Left ventricle myocardium inferior (tissue), 1 donor: ENCODE measurements around the gene TFB2M. TPM values are rescaled to one million over a fixed set of nuclear protein-coding genes. Genes with fewer than 3 reads are reported as not detected.
A peak's percentile ranks its signal among the peaks of the same experiment; 100 is the strongest.

Source experiments
- DNase-seq: peaks from one replicate; pipeline ENCODE4 v3.0.0-alpha.2; 2020
- H3K27ac ChIP-seq: fragments of 200-600 bp; replicated peaks from 2 replicates; pipeline ENCODE4 v1.8.0; 2021
- H3K27me3 ChIP-seq: fragments of 200-600 bp; 2 replicates; pipeline ENCODE4 v1.8.0; 2021; ENCODE audit warnings: low read depth
- H3K36me3 ChIP-seq: fragments of 200-600 bp; 2 replicates; pipeline ENCODE4 v1.8.0; 2021
- H3K4me1 ChIP-seq: fragments of 200-600 bp; 2 replicates; pipeline ENCODE4 v1.8.0; 2021
- H3K4me3 ChIP-seq: fragments of 200-600 bp; 2 replicates; pipeline ENCODE4 v1.8.0; 2021; ENCODE audit warnings: mild to moderate bottlenecking, moderate library complexity
- H3K9me3 ChIP-seq: fragments of 200-600 bp; replicated peaks from 2 replicates; pipeline ENCODE4 v1.8.0; 2021
- intact Hi-C: fragments of 100-400 bp; cut with micrococcal nuclease; formaldehyde crosslinking; loops from one replicate; pipeline ENCODE4 v1.11.0; 2022
- total RNA-seq: library from RNA; stranded (reverse); fragmentation: NEBNext Ultra II Directional; extraction: Animal tissue kit (Norgen Biotek cat#: 25700); gene quantifications from one replicate; pipeline ENCODE4 v1.2.1, GENCODE V29; 2021
- TF ChIP-seq, protein P1 (sequence below): fragments of 200-600 bp; IDR thresholded peaks from 2 replicates; pipeline ENCODE4 v1.8.0; 2021; ENCODE audit warnings: antibody characterized with exemption, mild to moderate bottlenecking, borderline replicate concordance
- donor health status: DM: no; HTN: yes; CAD: no; lungs with severe emphysema.

TFB2M gene
- total RNA-seq, 1 donor from 2014 or later: 18.3 TPM

DNA sequence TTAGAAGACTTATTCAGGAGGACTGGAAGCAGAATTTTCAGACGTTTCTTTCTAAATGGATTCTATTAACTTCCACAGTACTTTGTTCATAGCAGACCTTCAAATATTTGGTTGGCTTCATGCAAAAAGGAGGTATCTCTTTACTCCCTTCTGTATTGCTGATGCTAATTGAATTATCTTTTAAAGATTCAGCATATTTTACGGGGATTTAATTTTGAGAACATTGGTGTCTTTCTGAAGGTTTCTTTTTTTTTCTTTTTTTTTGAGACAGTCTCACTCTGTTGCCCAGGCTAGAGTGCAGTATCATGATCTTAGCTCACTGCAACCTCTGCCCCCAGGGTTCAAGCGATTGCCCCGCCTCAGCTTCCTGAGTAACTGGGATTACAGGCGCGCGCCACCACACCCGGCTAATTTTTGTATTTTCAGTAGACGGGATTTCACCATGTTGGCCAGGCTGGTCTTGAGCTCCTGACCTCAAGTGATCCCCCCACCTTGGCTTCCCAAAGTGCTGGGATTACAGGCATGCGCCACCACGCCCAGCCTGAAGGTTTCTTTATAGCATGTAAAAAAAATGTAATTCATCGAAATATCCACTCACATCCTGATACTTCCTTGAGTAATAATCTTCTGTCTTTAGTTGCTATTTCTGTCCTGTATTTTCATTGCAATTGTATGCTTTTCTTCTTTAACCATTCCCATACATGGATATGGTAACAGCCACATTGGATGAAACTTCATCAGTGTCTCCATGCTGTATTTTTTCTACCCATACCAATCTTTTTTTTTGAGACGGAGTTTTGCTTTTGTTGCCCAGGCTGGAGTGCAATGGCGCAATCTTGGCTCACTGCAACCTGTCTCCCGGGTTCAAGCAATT, 14.7 kb upstream of the TFB2M start:
- peaks cover 88% of the 10 kb centered on the region for H3K4me1 ChIP-seq
- intact Hi-C loops: no loop called here
- TF ChIP-seq, protein P1, sequence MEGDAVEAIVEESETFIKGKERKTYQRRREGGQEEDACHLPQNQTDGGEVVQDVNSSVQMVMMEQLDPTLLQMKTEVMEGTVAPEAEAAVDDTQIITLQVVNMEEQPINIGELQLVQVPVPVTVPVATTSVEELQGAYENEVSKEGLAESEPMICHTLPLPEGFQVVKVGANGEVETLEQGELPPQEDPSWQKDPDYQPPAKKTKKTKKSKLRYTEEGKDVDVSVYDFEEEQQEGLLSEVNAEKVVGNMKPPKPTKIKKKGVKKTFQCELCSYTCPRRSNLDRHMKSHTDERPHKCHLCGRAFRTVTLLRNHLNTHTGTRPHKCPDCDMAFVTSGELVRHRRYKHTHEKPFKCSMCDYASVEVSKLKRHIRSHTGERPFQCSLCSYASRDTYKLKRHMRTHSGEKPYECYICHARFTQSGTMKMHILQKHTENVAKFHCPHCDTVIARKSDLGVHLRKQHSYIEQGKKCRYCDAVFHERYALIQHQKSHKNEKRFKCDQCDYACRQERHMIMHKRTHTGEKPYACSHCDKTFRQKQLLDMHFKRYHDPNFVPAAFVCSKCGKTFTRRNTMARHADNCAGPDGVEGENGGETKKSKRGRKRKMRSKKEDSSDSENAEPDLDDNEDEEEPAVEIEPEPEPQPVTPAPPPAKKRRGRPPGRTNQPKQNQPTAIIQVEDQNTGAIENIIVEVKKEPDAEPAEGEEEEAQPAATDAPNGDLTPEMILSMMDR: no peak
- H3K9me3 ChIP-seq: no peaks in the 10 kb centered on the region
- no peaks in the 10 kb centered on the region for H3K36me3 ChIP-seq
- H3K27ac ChIP-seq: peak overlapping the region; percentile 56
- no peaks in the 10 kb centered on the region for H3K27me3 ChIP-seq
- DNase-seq: no peak
- no peak overlapping the region for H3K4me3 ChIP-seq

GRCh38 chr1:246579818-246580217, 13.8 kb upstream of the TFB2M start:
- peaks cover 82% of the 10 kb centered on the region for H3K4me1 ChIP-seq
- TF ChIP-seq, protein P1: no peak
- DNase-seq: no peak
- H3K36me3 ChIP-seq: no peaks in the 10 kb centered on the region
- H3K4me3 ChIP-seq: no peak overlapping the region
- no peaks in the 10 kb centered on the region for H3K9me3 ChIP-seq
- H3K27me3 ChIP-seq: no peaks in the 10 kb centered on the region
- intact Hi-C loops: no loop called here
- H3K27ac ChIP-seq: peak overlapping the region; percentile 56

DNA sequence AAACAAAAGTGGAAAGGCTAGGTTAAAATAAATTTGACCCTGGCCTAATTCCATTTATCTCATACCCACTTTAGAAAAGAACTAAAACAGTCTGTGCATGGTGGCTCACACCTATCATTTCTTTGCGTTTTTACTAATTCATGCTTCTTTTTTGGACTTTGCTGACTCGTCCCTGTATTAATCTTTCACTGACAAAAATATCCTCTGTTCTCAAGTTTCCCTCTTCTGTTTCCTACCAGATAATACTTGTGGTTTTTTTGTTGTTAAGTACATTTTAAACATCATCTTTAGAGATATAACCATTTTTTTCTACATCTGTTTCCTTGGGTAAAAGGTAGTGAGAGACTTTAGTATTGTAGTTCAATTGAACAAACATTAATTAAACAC, 11.7 kb upstream of the TFB2M start:
- Histone ChIP-seq H3K4me1 (peaks cover 74% of the 10 kb centered on the region), H3K27me3 (no peaks in the 10 kb centered on the region), H3K4me3 (no peak overlapping the region), H3K9me3 (no peaks in the 10 kb centered on the region), H3K27ac (peak overlapping the region; percentile 56), H3K36me3 (no peaks in the 10 kb centered on the region)
- DNase-seq: no peak
- intact Hi-C loops: no loop called here
- TF ChIP-seq, protein P1: no peak

- H3K36me3 ChIP-seq: no peaks in the 10 kb centered on the region
- no peaks in the 10 kb centered on the region for H3K27me3 ChIP-seq
- TF ChIP-seq, protein P1: no peak
- H3K4me1 ChIP-seq: peaks cover 74% of the 10 kb centered on the region
- H3K27ac ChIP-seq: peak overlapping the region; percentile 56
- H3K4me3 ChIP-seq: no peak overlapping the region
- H3K9me3 ChIP-seq: no peaks in the 10 kb centered on the region
- intact Hi-C loops: no loop called here
- DNase-seq: no peak
Measured at GRCh38 chr1:246577082-246577719, 11.1 kb upstream of the TFB2M start.

DNA sequence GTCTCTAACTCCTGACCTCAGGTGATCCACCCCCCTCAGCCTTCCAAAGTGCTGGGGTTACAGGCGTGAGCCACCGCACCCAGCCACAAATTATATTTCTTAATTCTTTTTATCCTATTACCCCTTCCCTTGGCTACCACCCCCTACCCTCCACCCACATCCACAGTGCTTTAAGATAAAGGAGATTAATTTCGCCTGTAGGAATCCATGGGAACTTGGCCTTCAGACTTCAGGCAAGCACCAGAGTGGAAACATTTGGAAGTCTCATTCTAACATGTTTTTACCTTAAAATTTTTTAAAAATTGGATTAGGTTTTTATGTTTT, 10.6 kb upstream of the TFB2M start:
- H3K27ac ChIP-seq: peak overlapping the region; percentile 56

More for the DNA sequence above, 10.6 kb upstream of the TFB2M start:
- intact Hi-C loops: no loop called here
- Histone ChIP-seq H3K36me3 (no peaks in the 10 kb centered on the region), H3K4me1 (peaks cover 75% of the 10 kb centered on the region), H3K9me3 (no peaks in the 10 kb centered on the region), H3K27me3 (no peaks in the 10 kb centered on the region), H3K4me3 (no peak overlapping the region)
- TF ChIP-seq, protein P1: no peak
- no peak for DNase-seq
